ENCODE measurements around the gene INPP4B. TPM values are rescaled to one million over a fixed set of nuclear protein-coding genes. Genes with fewer than 3 reads are reported as not detected.

INPP4B gene
- total RNA-seq, 4 donors from 2014 or later = 29.4 to 51.5 (median 35.3) TPM

GRCh38 chr4:142565771-142566170, 280.3 kb downstream of the INPP4B start:
- no peak overlapping the region for H3K4me3 ChIP-seq

GRCh38 chr4:142563682-142564291, 282.3 kb downstream of the INPP4B start:
- Histone ChIP-seq H3K27me3 (no peaks in the 10 kb centered on the region), H3K9me3 (no peaks in the 10 kb centered on the region), H3K27ac (no peak overlapping the region), H3K4me3 (no peak overlapping the region), H3K4me1 (no peaks in the 10 kb centered on the region), H3K36me3 (no peaks in the 10 kb centered on the region)
- intact Hi-C loops (cut with DNase I; ENCODE audit: low total_unique reads) = no loop called here
- no peak for TF ChIP-seq CTCF (IDR thresholded peaks at IDR 0.05)
- TF ChIP-seq POLR2A (IDR thresholded peaks at IDR 0.05) = no peak
- DNase-seq = no peak

More at GRCh38 chr4:142565771-142566170, 280.3 kb downstream of the INPP4B start:
- Histone ChIP-seq H3K27me3 (no peaks in the 10 kb centered on the region), H3K9me3 (no peaks in the 10 kb centered on the region), H3K27ac (no peak overlapping the region), H3K36me3 (no peaks in the 10 kb centered on the region), H3K4me1 (no peaks in the 10 kb centered on the region)
- TF ChIP-seq CTCF (IDR thresholded peaks at IDR 0.05) (no peak), POLR2A (IDR thresholded peaks at IDR 0.05) (no peak)
- DNase-seq = no peak
- intact Hi-C loops (cut with DNase I; ENCODE audit: low total_unique reads) = no loop called here

- no peaks in the 10 kb centered on the region for H3K9me3 ChIP-seq
- TF ChIP-seq POLR2A (IDR thresholded peaks at IDR 0.05) (no peak), CTCF (IDR thresholded peaks at IDR 0.05) (no peak)
- H3K27ac ChIP-seq = no peak overlapping the region
- DNase-seq = no peak
- H3K4me3 ChIP-seq = no peak overlapping the region
- intact Hi-C loops (cut with DNase I; ENCODE audit: low total_unique reads) = no loop called here
- H3K4me1 ChIP-seq = no peaks in the 10 kb centered on the region
- no peaks in the 10 kb centered on the region for H3K36me3 ChIP-seq
- no peaks in the 10 kb centered on the region for H3K27me3 ChIP-seq
These were observed 286.1 kb downstream of the INPP4B start for GRCh38 chr4:142559986-142560385.

GRCh38 chr4:142558851-142559250, 287.2 kb downstream of the INPP4B start:
- no peak overlapping the region for H3K4me3 ChIP-seq
- H3K9me3 ChIP-seq = no peaks in the 10 kb centered on the region
- DNase-seq = no peak
- no peak overlapping the region for H3K27ac ChIP-seq
- intact Hi-C loops (cut with DNase I; ENCODE audit: low total_unique reads) = no loop called here
- H3K4me1 ChIP-seq = no peaks in the 10 kb centered on the region
- TF ChIP-seq POLR2A (IDR thresholded peaks at IDR 0.05) = no peak
- no peak for TF ChIP-seq CTCF (IDR thresholded peaks at IDR 0.05)
- H3K36me3 ChIP-seq = no peaks in the 10 kb centered on the region
- H3K27me3 ChIP-seq = no peaks in the 10 kb centered on the region

- H3K4me3 ChIP-seq = no peak overlapping the region
- H3K9me3 ChIP-seq = no peaks in the 10 kb centered on the region
- H3K27ac ChIP-seq = no peak overlapping the region
- no peaks in the 10 kb centered on the region for H3K27me3 ChIP-seq
- TF ChIP-seq CTCF (IDR thresholded peaks at IDR 0.05) (no peak), POLR2A (IDR thresholded peaks at IDR 0.05) (no peak)
- H3K4me1 ChIP-seq = no peaks in the 10 kb centered on the region
- intact Hi-C loops (cut with DNase I; ENCODE audit: low total_unique reads) = no loop called here
- no peaks in the 10 kb centered on the region for H3K36me3 ChIP-seq
- no peak for DNase-seq
These were observed 288.8 kb downstream of the INPP4B start for GRCh38 chr4:142557239-142557801.

Measured in uterus (tissue), 4 donors.